Mesothelial cell of epicardium (in vitro differentiated cells): ENCODE results near the gene DCTN3. TPM values are rescaled to one million over a fixed set of nuclear protein-coding genes. Genes with fewer than 3 reads are reported as not detected.

Experiments
- DNase-seq, 2 experiments: peaks; one replicate each; pipeline ENCODE4 v3.0.0; 2021; ENCODE audit warnings: low spot score in 2 of 2; ENCODE audit not compliant: unreplicated experiment in 2 of 2
- H3K27ac Mint-ChIP-seq: 2 replicates; pipeline ENCODE4 v1.8.0; 2021; ENCODE audit warnings: mixed read lengths
- H3K27me3 Mint-ChIP-seq: 2 replicates; pipeline ENCODE4 v1.8.0; 2021; ENCODE audit warnings: low read depth, mixed read lengths
- H3K36me3 Mint-ChIP-seq: 2 replicates; pipeline ENCODE4 v1.8.0; 2021; ENCODE audit warnings: mixed read lengths
- H3K4me1 Mint-ChIP-seq: 2 replicates; pipeline ENCODE4 v1.8.0; 2021; ENCODE audit warnings: mixed read lengths
- H3K4me3 Mint-ChIP-seq: 2 replicates; pipeline ENCODE4 v1.8.0; 2021; ENCODE audit warnings: mild to moderate bottlenecking, moderate library complexity, mixed read lengths
- H3K9me3 Mint-ChIP-seq: 2 replicates; pipeline ENCODE4 v1.8.0; 2021; ENCODE audit warnings: mixed read lengths
- CTCF ChIP-seq: fragments of 200-600 bp; sonication (generic); IDR thresholded peaks from one replicate; pipeline ENCODE4 v1.5.0; 2021; ENCODE audit warnings: antibody characterized with exemption; ENCODE audit not compliant: unreplicated experiment
- total RNA-seq: library from RNA; stranded (reverse); gene quantifications from 3 replicates; pipeline ENCODE4 v1.2.1, GENCODE V29; 2021

The DCTN3 gene
- total RNA-seq, 1 donor from 2014 or later: 77.1 TPM

DNA sequence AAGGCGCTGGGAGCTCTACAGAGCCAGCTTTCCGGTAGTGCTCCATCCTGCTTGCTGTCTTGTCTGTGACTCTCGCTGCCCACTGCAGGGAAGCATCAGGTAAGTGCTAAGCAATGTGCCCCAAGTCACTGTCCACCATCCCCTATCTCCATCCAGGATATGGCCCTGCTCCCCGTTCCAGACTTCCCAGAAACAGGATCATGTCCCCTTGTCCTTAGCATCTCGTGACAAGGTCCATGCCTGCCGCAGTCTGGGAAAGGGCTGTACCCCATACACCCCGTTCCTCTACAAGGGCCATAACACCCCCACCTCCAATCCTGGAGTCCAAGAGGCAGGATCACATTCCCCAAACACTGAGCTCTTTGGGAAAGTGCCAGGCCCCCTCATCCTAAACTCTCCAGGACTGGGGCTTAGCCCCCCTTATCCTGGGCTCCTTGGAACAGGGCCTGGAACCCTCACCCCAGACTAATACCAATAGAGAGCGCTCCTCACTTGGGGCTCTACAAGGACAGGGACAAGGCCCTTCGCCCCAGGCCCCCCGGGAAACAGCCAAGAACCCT is 9.0 kb downstream of the DCTN3 start:
- Mint-ChIP-seq H3K4me3 (peak overlapping the region; percentile 75), H3K36me3 (peaks cover 6% of the 10 kb centered on the region), H3K9me3 (no peaks in the 10 kb centered on the region), H3K27me3 (no peaks in the 10 kb centered on the region), H3K4me1 (peaks cover 25% of the 10 kb centered on the region), H3K27ac (peak overlapping the region; percentile 95)
- no peak for TF ChIP-seq CTCF
- DNase-seq: no peak

DNA sequence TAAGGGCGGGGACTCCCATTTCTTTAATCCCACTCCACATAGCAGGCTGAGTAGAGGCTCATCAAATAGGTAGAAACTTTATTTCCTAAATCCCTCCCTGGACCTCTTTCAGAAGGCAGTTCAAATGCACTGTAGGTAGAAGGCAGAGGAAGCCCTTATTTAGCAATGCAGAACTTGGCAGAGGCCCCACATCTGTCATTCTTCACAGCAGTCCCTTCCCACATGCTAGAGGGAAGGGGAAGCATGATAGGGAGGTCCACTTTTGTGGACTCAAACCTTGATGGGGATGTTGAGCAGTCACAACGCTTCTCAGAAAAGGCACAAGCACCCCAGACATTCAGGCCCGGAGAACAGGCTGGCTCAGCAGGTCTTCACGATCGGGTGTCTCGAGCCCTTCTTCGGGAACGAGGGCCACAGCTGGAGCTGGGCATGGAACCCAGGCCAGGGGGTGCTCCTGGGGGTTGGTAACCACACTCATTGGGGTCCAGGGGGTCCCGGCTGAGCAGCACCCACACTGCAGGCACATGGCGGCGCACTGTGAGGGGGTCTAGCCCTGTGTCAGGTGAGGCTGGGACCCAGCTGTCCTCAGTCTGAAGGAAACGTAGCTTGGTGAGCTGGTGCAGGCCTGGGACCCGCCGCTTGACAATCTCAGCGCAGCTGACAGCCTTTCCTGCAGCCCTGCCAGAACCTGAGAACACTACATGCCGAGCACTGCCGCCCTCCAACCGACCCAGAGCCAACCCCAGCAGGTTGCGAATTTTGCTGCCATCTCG is 9.7 kb downstream of the DCTN3 start:
- Mint-ChIP-seq H3K27ac (no peak overlapping the region), H3K4me3 (peak overlapping the region; percentile 75)

DNA sequence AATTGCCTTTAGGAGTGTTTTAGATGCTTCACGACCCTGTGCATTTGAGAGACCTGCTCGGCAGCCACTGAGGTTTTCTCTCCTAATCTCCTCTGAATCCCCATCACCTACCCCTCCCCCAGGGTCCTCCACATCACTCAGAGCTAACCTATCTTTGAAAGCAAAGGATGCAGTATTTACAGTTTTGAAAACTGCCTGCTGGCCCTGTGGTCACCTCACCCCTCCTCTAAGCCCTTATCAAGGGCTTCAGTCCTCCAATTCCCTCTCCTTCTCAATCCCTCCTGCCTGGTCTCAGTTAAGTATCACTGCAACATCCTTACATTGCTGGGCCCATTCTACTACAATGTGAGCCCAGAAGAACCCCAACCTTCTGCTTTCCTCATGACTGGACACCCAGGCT is 13.0 kb downstream of the DCTN3 start:
- no peak overlapping the region for H3K27ac Mint-ChIP-seq
- H3K4me3 Mint-ChIP-seq: no peak overlapping the region
- no peak for TF ChIP-seq CTCF
- H3K27me3 Mint-ChIP-seq: peaks cover 13% of the 10 kb centered on the region
- H3K9me3 Mint-ChIP-seq: no peaks in the 10 kb centered on the region
- no peaks in the 10 kb centered on the region for H3K36me3 Mint-ChIP-seq
- DNase-seq: no peak
- peaks cover 15% of the 10 kb centered on the region for H3K4me1 Mint-ChIP-seq

More for the DNA sequence above, 9.7 kb downstream of the DCTN3 start:
- Mint-ChIP-seq H3K36me3 (peaks cover 2% of the 10 kb centered on the region), H3K9me3 (no peaks in the 10 kb centered on the region), H3K27me3 (no peaks in the 10 kb centered on the region), H3K4me1 (peaks cover 25% of the 10 kb centered on the region)
- TF ChIP-seq CTCF: no peak
- no peak for DNase-seq

DNA sequence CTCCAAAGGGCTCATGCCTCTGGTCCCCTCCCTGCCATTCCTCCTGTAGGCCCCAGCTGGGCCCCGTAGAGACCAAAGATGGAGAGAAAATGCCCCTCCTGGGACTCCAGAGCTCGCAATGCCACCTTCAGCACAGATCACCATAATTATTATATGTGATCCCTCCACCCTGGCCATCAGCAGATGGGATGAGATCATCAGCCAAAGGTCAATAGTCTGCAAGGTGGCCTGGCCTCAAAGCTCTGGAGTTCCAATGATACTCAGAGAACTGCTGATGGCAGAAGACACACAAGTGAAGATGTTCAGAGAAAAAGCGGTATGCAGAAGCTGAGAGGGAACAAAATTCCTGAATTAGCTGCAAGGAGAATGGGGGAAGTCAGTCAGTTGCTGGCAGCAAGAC is 13.4 kb downstream of the DCTN3 start:
- Mint-ChIP-seq H3K4me1 (peaks cover 14% of the 10 kb centered on the region), H3K27me3 (peaks cover 13% of the 10 kb centered on the region), H3K4me3 (no peak overlapping the region), H3K9me3 (no peaks in the 10 kb centered on the region), H3K36me3 (no peaks in the 10 kb centered on the region), H3K27ac (no peak overlapping the region)
- TF ChIP-seq CTCF: no peak
- no peak for DNase-seq

- Mint-ChIP-seq H3K9me3 (no peaks in the 10 kb centered on the region), H3K27me3 (peaks cover 19% of the 10 kb centered on the region), H3K27ac (no peak overlapping the region), H3K4me3 (no peak overlapping the region), H3K36me3 (no peaks in the 10 kb centered on the region), H3K4me1 (peaks cover 8% of the 10 kb centered on the region)
- DNase-seq: no peak
- no peak for TF ChIP-seq CTCF
Measured at GRCh38 chr9:34606190-34606589, 14.1 kb downstream of the DCTN3 start.
